ENCODE measurements around the gene GPBP1L1. TPM values are rescaled to one million over a fixed set of nuclear protein-coding genes. Genes with fewer than 3 reads are reported as not detected.

The GPBP1L1 gene
- total and polyA plus RNA-seq, 2 of the 13 experiments (the other 11 are each of a cell fraction or from before 2014, with no cell fraction given) = 45.9 to 86.1 TPM

DNA sequence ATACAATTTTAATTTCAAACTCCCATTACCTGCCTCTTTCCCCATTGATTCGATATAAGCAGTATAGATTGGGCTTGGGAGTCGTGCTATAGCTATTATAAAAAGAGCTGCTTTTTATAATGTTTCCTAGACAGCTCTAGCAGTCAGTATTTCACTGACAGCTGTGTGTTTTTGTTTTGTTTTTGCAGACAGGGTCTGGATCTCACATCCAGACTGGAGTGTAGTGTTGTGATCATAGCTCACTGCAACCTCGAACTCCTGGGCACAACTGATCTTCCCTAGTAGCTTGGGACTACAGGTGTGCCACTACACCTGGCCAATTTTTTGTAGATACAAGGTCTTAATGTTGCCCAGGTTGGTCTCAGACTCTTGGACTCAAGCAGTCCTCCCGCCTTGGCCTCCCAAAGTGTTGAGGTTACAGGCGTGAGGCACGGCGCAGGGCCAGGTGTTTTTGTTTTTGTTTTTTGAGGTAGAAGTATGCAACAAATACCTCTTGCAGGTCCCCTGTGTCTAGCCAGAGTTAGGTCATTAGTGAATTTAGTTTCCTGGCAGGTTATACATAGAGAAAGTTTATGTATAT lies 100.7 kb downstream of the GPBP1L1 start:
- Histone ChIP-seq H3K4me1 (ENCODE audit: insufficient read depth, low read length) (peaks cover 47% of the 10 kb centered on the region), H3K4me3 (replicated peaks in 1 of 3; ENCODE audit: insufficient read depth in 1 of 3, low read depth in 2 of 3, low read length in 3 of 3) (peak overlapping the region; percentile 90 to 96 (median 95)), H3K27me3 (ENCODE audit: control insufficient read depth in 1 of 2, insufficient read depth in 2 of 2, low read length in 2 of 2) (no peaks in the 10 kb centered on the region; a peak in 2 of 5 replicates), H3K36me3 (replicated peaks in 1 of 2; ENCODE audit: control insufficient read depth in 1 of 2, insufficient read depth in 2 of 2, low read length in 2 of 2) (peaks cover 0 to 8% of the 10 kb centered on the region in 2 experiments; a peak in 2 of 5 replicates), H3K9me3 (ENCODE audit: low read length) (no peaks in the 10 kb centered on the region), H2AFZ (ENCODE audit: low read length) (no peak overlapping the region), H3K27ac (ENCODE audit: extremely low read length, insufficient read depth, low read length) (peak overlapping the region; percentile 98), H3K79me2 (ENCODE audit: insufficient read depth, low read length) (peaks cover 63% of the 10 kb centered on the region), H3K9ac (ENCODE audit: insufficient read depth, low read depth, low read length) (peak overlapping the region; percentile 99), H3K4me2 (ENCODE audit: low read depth, low read length) (peak overlapping the region; percentile 82), H4K20me1 (ENCODE audit: insufficient read depth, low read length) (peaks cover 41% of the 10 kb centered on the region)
- POLR2A ChIA-PET = interaction anchor here (0.8 to 4.5 kb wide), 10 partner anchors 14 to 302 kb away, joined by 3 to 79 read pairs (median 6); partner anchors contain the start of genes CCDC163, GPBP1L1, MMACHC and PRDX1
- in situ Hi-C loops (cut with HindIII; ENCODE audit: extremely low pct_ligation_motif_present, low pct_unique_long_range_greater_than_20kb) = loop anchor here (25.0 kb wide), 1 partner anchor 223 kb away; no protein-coding TSS in a partner anchor
- no peak for ATAC-seq
- WGBS (ENCODE audit: low lambda C conversion rate) = 24% methylated on average over 7 of the region's 7 CpGs
- intact Hi-C loops (cut with micrococcal nuclease; ENCODE audit: unreplicated experiment) = loop anchor here (2.0 kb wide), 1 partner anchor 35 kb away; the partner anchor contains the start of gene AKR1A1
- no peak for DNase-seq (ENCODE audit: low spot score)
- no peak for FAIRE-seq
- no TSS peak for BruUV-seq (replicated peaks)
- CTCF ChIA-PET (ENCODE audit: low intra/inter-chr PET ratio, low total read pairs) = no interaction called here
- TF ChIP-seq BRD4 (CRISPR knock-in tag; IDR thresholded peaks at IDR 0.05) (no peak), ZNF263 (CRISPR knock-in tag; IDR thresholded peaks at IDR 0.05) (0 out of 2 replicates have a peak, but pooled peaks have one; percentile 25), HDAC2 (CRISPR knock-in tag; IDR thresholded peaks at IDR 0.05) (no peak), ZNF605 (CRISPR knock-in tag; IDR thresholded peaks at IDR 0.05) (0 out of 2 replicates have a peak, but pooled peaks have one; percentile 37)

DNA sequence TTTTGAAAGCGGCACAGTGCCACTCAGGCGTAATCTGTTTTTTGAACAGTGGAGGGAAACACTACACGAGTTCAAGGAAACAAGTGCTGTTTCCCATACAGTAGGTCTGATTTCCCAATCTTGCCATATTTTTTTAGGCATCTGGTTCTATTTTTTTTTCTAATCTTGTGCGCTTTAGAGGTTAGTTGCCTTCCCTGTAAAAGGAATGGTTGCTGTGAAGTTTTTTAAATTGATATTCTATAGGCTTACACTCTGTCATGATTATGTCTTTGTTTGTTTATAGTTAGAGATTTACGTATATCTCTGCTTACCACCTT lies 101.3 kb downstream of the GPBP1L1 start:
- Histone ChIP-seq H3K36me3 (replicated peaks in 1 of 2; ENCODE audit: control insufficient read depth in 1 of 2, insufficient read depth in 2 of 2, low read length in 2 of 2) (peaks cover 0 to 8% of the 10 kb centered on the region in 2 experiments; a peak in 2 of 5 replicates), H3K27ac (ENCODE audit: extremely low read length, insufficient read depth, low read length) (peak overlapping the region; percentile 98), H3K9me3 (ENCODE audit: low read length) (no peaks in the 10 kb centered on the region), H3K4me2 (ENCODE audit: low read depth, low read length) (peak overlapping the region; percentile 82), H4K20me1 (ENCODE audit: insufficient read depth, low read length) (peaks cover 40% of the 10 kb centered on the region), H3K27me3 (ENCODE audit: control insufficient read depth in 1 of 2, insufficient read depth in 2 of 2, low read length in 2 of 2) (no peaks in the 10 kb centered on the region; a peak in 2 of 5 replicates), H3K4me1 (ENCODE audit: insufficient read depth, low read length) (peaks cover 47% of the 10 kb centered on the region), H2AFZ (ENCODE audit: low read length) (no peak overlapping the region), H3K79me2 (ENCODE audit: insufficient read depth, low read length) (peaks cover 59% of the 10 kb centered on the region), H3K4me3 (replicated peaks in 1 of 3; ENCODE audit: insufficient read depth in 1 of 3, low read depth in 2 of 3, low read length in 3 of 3) (peak overlapping the region; percentile 90 to 96 (median 95)), H3K9ac (ENCODE audit: insufficient read depth, low read depth, low read length) (peak overlapping the region; percentile 99)
- BruUV-seq (replicated peaks) = no TSS peak
- ChIA-PET POLR2A (interaction anchor here (0.7 to 4.5 kb wide), 16 partner anchors 13 to 302 kb away, joined by 3 to 79 read pairs (median 4); partner anchors contain the start of genes AKR1A1, CCDC163, GPBP1L1 and MMACHC), CTCF (ENCODE audit: low intra/inter-chr PET ratio, low total read pairs) (no interaction called here)
- DNase-seq (ENCODE audit: low spot score) (no peak), ATAC-seq (no peak), FAIRE-seq (no peak)
- WGBS (ENCODE audit: low lambda C conversion rate) = 2% methylated on average over 5 of the region's 5 CpGs
- TF ChIP-seq CBX2 (IDR thresholded peaks at IDR 0.05; ENCODE audit: low read depth, low read length) = no peak
- TF ChIP-seq CBX2 (CRISPR knock-in tag; IDR thresholded peaks at IDR 0.05; ENCODE audit: low read depth) = no peak
- 0 out of 2 replicates have a peak, but pooled peaks have one; percentile 12 for TF ChIP-seq SNAPC2 (CRISPR knock-in tag; IDR thresholded peaks at IDR 0.05)
- intact Hi-C loops (cut with micrococcal nuclease; ENCODE audit: unreplicated experiment) = loop anchor here (2.0 kb wide), 1 partner anchor 34 kb away; the partner anchor contains the start of gene AKR1A1
- in situ Hi-C loops (cut with HindIII; ENCODE audit: extremely low pct_ligation_motif_present, low pct_unique_long_range_greater_than_20kb) = loop anchor here (25.0 kb wide), 1 partner anchor 223 kb away; no protein-coding TSS in a partner anchor
